Colon (tissue), 2 donors: Measurements from ENCODE around the gene CLASP2.
"Not testable (repeated sequence)": the region's sequence is repeated elsewhere in the genome, so short reads cannot be mapped to it uniquely, and the experiment has no call there.

Experiments
- FAIRE-seq: peaks from 2 replicates; lab custom pipeline; 2012; peaks lifted over from hg19 to GRCh38; lab: Jason Lieb, UNC
- donor health status: control.
- donor health status: control.

CLASP2 gene

DNA sequence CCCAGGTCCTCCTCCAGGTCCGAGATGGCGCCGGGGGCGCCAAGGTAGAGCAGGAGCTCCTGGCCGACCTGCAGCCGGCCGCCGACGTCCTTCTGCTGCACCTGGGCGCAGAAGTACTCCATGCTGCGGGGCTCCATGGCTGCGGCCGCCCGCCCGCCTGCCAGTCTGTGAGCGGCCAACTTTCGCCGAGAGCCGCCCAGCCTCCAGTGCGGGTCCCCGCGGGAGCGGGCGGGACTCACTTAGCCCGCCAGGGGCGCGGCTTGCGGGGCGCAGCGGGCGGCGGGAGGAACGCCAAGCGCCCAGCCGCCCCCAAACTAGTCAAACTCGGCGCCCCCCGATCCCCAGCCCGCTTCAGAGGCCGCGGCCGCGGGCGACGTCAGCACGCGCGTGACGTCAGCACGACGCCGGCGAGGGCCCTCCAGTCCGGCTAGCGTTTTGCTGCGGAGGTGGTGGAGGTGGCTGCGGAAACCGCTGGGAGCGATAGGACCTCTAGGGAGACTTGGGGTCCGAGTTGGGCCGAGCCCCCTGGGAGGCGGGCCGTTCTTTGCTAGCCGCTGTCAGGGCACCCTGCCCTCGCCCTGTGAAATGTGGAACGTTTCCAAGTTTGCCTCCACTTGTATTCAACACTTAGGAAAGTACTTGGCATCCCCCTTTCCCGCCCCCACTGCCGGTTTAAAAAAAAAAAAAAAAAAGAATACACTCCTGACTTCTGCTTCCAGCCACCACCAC, at the start of gene CLASP2:
Gene CLASP2, minus strand, starts transcription at position 389 of the 729 bp plus-strand sequence. Its CDS starts 252 bp downstream, at position 137.
- no peak for FAIRE-seq

DNA sequence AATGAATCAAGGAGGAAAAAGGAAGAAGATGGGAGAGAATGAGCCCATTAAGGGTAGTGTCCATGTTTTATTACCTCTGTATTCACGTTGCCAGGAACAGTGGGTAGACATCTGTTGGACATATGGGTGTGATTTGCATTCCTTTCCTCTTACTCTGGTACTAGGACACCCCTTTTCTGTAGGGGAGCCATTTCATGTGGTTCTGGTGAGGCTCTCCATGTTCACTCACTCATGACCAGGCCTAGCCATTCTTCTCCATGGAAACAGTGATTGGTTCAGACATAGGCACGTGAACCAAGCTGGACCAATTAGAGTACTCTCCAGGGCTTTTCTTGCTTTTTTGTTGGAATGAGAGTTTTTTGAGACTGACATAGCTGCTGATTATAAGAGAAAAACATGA, 40.8 kb upstream of the CLASP2 start:
- no peak for FAIRE-seq

DNA sequence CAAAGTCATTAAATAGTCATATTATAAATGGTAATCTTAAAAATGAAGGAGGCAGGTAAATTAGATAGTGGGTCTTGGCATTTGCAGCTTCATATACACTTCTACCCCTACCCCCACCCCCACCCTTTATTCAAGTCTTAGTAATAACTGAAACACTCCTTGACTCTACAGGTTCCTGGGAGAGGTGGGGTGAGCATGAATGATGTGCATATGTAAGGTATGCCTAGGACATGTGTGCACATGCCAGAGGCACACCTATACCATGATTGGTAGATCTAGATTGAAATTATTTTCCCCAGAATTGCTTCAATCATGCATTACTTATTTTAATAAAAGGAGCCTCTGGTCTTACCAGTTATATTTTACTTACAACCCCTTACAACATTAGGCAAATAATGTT, 40.2 kb upstream of the CLASP2 start:
- FAIRE-seq, result no peak

DNA sequence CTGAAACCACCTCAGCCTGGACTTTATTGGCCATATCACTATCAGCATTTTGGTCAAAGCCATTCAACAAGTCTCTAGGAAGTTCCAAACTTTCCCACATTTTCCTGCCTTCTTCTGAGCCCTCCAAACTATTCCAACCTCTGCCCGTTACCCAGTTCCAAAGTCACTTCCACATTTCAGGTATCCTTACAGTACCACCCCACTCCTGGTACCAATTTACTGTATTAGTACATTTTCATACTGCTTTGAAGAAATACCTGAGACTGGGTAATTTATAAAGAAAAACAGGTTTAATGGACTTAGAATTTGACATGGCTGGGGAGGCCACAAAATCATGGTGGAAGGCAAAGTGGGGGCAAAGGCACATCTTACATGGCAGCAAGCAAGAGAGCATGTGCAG, 36.3 kb upstream of the CLASP2 start:
- FAIRE-seq, result not testable (repeated sequence)

DNA sequence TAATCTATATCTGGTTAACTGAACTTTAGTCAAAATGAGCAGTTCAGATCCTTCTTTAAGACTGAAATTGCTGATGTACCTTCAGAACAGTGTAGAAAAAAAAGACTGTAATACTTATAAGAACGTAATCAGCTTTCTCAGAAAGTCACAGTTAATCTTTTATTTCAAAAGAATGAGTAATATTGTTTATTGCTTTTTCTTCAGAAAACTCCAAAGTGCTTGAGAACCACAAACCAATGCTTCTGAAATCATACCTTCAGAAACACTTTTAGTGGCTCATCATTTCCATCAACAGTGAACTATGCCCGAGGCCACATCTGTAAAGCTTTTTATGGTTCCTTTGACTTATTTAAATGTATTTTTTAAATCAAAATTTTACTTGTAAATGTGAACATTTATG, 33.3 kb upstream of the CLASP2 start:
- no peak for FAIRE-seq

DNA sequence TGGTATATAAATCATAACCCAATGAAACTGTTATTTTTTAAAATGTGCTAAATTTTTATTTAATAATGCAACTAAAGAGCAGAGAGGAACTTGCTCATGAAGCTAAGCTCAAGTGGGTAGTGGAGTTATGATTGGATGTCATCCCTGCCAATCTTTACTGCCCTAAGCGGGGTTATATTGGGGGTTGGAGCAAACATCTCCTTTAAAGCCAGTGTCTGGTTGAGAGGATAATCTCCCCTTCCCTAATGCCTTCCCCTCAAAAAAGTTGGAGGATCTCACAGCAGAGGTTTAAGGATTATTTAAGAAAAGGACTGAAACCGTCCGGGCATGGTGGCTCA, 32.1 kb upstream of the CLASP2 start:
- no peak for FAIRE-seq

DNA sequence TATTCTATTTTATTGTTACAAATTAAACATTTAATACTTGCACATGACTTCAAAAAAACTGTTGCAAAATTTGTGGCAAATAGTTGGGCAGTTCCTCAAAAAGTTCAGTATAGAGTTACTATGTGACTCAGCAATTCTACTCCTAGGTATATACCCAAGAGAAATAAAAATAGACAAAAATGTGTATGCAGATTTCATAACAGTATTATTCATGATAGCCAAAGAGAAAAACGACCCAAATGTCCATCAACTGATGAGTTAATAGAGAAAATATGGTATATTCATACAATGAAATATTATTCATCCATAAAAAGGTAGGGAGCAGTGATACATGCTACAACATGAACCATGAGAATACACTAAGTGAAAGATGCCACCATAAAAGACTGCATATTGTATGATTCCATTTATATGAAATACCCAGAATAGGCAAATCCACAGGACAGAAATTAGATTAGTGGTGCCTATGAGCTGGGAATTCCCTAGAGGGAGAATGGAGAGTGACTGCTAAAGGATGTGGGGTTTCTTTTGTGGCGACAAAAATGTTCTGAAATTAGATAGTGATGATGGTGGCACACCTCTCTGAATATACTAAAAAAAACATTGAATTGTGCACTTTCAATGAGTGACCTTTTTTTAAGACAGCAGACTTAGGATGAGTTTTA, 31.6 kb upstream of the CLASP2 start:
- FAIRE-seq, result no peak

DNA sequence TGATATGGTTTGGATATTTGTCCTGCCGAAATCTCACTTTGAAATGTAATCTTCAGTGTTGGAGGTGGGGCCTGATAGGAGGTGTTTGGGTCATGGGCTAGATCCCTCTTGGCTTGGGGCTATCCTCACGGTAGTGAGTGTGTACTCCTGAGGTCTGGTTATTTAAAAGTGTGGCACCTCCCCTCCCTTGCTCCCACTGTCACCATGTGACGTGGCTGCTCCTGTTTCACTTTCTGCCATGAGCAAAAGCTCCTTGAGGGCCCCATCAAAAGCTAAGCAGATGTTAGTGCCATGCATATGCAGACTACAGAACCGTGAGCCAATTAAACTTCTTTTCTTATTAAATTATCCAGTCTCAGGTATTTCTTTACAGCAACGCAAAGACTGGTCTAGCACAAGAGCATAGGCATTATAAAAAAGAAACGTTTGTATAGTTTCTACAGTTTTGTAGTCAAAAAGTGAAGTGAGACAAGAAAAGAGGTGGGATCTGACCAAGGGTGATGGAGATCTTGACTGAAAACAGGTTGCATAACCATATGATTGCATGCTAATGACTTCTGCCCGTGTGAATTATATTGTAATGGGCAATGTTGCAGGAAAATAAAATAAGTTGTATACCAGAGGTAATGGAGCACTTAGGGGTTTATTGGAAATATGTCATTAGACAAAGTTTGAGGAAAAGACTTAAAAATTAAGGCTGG, 28.5 kb upstream of the CLASP2 start:
- FAIRE-seq, result no peak

DNA sequence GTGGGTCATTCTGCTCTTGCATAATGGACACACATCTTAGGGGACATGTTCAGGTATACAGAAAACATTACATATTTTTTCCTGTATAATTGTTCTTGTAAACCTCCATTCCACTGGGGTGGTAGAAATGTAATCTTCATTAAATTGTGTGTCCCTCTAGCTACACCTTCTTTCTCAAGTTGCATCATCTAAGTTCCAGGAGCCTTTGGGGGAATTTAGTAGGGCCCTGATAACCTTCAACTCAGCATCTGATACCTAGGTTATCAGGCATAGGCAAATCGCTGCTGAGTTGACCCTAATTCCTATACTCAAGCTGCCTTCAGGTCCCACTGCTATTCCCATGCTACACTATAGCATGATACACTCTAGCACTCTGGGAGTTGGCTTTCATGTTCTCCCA, 19.1 kb upstream of the CLASP2 start:
- FAIRE-seq, result no peak

DNA sequence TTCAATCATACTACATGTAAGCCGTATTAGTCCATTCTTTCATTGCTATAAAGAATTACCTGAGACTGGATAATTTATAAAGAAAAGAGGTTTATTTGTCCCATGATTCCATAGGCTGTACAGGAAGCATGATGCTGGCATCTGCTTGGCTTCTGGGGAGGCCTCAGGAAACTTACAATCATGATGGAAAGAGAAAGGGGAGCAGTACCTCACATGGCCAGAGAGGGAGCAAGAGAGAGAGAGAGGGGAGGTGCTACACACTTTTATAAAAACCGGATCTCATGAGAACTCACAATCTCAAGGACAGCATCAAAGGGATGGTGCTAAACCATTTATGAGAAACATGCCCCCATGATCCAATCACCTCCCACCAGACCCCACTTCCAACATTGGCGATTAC, 14.3 kb upstream of the CLASP2 start:
- FAIRE-seq, result no peak

DNA sequence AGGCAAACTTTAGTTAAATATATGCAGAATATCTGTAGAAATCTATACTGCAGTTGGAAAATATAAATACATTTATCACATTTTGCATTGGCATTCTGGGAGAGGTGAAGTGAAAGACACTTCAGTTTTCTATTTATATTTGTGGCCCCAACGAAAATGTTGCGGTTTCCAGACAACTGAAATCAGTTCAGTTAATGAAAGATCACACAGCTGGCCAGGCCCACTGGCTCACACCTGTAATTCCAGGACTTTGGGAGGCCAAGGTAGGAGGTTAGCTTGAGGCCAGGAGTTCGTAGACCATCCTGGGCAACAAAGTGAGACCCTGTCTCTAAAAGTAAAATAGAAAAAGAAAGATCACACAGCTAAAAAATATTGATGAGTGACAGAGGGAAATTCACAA, 11.9 kb upstream of the CLASP2 start:
- no peak for FAIRE-seq

DNA sequence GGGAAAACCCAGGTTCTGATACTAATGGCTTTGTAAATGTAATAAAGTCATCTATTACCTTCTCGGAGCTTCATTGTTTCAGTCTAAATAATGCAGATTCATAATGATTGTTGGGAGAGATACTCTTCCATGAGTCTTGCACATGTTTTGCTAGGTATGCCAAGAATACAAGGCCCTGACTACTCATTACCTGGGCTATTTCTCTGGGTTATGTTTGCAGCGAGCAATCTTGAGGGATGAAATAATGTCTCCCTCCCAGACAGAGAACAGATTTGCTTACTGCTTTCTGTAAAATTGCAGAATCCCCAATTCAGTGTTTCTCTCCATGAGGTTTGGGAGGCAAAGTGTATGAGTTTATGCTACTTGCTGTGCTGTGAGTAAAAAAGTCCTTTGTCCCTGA, 6.2 kb upstream of the CLASP2 start:
- FAIRE-seq, result no peak

DNA sequence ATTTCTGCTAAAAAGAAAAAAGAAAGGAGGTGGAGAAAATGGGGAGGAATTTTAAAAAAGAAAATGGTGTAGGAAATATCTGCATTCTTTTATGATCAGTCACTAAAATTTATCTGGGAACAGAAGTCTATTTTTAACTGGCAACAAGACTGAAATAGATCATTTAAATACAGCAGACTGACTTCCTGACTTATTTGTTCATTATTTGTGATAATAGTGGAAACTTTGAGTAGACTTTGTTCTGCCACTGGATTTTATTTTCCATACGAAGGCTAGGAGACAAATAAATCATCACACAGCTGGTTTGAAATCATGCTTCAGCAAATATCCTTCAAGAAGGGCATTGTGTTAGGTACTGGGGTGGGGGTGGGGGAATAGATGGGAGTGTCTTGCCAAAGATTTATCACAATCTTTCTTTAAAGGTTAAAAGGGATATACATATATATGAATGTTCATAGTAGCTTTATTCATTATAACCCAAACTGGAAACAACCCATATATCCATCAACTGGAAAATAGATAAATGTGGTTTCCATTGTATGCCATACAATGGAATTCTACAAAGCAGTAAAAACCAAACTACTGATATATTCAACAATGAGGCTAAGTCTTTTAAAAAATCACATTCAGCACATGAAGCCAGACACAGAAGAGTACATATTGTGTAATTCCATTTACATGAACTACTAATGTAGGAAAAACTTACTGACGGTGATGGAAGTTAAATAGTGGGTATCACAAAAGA, 4.7 kb upstream of the CLASP2 start:
- no peak for FAIRE-seq

DNA sequence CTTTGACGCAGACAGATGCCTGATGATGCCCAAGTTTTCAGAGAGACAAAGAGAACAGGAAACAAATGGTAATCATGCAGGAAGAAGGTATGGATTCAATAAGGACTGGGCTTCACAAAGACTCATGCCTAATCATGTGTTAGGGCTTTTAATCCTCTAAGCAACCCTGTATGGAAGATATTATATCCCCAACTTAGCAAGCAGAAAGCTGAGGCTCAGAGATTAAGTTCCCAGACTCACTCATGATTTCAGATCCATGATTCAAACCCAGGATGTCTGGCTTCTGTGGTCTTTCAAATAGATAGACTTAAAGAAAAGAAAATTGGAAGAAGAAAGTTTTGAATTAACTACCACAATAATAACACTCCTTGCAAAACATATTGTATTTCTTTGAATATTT, 4.1 kb upstream of the CLASP2 start:
- FAIRE-seq, result no peak

DNA sequence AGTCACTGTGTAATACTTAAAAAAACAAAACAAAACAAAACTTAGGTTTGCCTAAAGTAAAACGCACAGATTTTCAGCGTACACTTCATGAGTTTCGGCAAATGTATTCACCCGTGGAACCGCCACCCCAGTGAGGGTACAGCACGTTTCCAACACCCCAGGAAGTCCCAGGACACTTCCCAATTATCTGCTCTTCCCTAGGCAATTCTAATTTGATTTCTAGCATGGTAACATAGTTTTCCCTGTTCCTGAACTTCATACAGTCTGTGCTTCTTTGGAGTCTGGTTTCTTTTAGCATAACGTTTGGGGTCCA, 497 bp upstream of the CLASP2 start:
- FAIRE-seq, result no peak

DNA sequence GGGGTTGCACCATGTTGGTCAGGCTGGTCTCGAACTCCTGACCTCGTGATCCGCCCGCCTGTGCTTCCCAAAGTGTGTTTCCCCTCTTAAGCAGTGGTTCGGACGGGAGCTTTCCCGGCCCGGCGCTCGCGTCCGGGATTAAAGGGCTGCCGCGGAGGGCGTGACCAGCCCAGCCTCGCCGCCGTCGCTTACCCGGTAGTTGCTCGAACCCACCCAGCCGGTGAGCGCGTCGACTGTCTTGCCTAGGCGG, 513 bp downstream of the CLASP2 start:
- no peak for FAIRE-seq

DNA sequence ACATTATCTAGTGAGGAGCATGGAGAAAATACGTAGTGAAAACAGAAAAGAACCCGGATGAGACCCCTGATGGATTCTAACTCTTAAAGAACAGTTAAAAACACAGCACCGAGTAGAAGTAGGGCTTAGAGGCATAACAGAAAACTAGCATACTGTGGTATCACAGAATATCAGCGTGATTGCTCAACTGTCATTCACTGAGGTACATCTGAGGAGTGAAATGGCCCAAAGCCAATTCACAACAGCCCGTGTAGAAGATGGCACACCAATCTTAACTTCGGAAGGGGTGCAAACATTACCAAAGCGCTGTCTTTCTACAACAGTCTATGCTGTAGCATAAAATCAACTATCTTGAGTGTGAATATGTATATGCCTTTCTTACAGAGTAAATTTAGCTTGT, 1.8 kb downstream of the CLASP2 start:
- no peak for FAIRE-seq

DNA sequence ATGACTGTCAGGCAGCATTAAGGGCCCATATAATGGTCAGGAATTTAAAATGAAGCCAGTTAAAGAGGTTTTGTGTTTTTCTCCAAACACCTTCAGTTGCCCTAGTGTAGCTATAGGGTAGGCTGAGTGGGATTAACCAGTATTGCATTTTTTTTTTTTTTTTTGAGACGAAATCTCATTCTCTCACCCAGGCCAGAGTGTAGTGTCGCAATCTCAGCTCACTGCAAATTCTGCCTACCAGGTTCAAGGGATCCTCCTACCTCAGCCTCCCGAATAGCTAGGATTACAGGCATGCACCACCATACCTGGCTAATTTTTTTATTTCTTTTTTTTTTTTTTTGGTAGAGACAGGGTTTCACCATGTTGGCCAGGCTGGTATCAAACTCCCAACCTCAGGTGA, 7.0 kb downstream of the CLASP2 start:
- no peak for FAIRE-seq

DNA sequence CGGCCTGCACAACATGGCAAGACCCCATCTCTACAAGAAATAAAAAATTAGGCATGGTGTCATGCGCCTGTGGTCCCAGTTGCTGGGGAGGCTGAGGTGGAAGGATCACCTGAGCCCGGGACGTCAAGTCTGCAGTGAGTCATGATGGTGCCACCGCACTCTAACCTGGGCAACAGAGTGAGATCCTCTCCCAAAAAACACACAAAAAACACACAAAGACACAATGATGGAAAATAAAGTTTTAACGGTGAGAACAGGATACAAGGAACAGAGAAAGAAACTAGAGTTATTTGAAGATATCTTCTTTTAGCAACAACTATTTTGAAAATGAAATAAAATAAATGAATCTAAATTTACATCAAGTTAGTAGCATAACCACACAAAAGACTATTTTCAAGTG, 12.0 kb downstream of the CLASP2 start:
- no peak for FAIRE-seq

DNA sequence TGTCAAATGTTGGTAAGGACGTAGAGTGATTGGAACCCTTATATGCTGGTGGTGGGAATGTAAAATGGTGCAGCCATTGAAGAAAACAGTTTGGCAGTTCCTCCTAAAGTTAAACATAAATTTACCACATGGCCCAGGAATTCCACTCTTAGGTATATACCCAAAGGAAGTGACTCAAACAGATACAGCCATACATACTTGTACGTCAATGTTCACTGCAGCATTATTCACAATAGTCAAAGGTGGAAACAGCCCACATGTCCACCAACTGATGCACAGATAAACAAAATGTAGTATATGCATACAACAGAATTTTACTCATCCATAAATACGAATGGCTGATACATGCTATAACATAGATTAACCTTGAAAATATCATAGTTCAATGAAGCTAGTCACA, 13.2 kb downstream of the CLASP2 start:
- no peak for FAIRE-seq

DNA sequence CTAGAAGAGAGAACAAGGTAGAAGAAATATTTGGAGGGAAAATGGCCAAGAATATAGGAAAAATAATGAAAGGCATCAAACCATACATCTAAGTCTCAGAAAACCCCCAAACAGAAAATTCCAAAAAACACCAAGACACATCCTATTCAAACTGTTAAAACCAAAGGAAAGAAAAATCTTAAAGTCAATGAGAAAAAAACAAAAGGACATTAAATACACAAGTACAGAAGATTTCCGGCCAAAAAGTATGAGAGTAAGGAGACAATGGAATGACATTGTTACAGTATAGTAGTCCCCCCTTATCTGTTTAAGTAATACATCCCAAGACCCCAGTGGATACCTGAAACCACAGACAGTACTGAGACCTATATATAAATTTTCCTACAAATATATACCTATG, 18.8 kb downstream of the CLASP2 start:
- FAIRE-seq, result no peak

DNA sequence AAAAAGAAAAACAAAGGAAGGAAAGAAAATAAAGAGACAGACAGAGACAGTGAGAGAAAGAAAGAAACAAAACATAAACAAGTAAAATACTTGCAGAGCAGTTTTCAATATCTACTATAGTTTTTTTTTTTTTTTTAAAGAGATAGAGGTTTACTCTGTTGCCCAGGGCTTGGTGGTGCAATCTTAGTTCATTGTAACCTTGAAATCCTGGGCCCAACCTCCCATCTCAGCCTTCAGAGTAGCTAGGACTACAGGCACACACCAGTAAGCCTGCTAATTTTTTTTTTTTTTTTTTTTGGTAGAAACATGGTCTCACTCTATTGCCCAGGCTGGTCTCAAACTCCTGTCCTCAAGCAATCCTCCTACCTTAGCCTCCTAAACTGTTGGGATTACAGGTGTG, 23.1 kb downstream of the CLASP2 start:
- no peak for FAIRE-seq

DNA sequence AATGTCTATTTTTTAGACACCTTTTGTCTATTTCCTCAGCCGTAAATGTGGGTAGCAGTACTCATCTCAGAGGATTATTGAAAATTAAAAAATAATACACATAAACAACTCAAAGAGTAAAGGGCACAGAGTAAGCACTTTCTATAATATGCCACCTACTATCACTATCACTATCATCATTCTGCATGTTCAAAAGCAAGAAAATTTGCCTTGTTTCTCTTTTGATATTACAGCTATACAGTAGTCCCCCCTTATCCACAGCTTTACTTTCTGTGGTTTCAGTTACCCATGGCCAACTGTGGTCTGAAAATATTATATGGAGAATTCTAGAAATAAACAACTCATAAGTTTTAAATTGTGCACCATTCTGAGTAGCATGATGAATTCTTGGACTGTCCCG, 27.7 kb downstream of the CLASP2 start:
- FAIRE-seq, result no peak
